ENCODE measurements around the gene SNX21. TPM values are rescaled to one million over a fixed set of nuclear protein-coding genes. Genes with fewer than 3 reads are reported as not detected.

The SNX21 gene
- total and polyA plus RNA-seq, 5 donors = 23.5 to 30.7 (median 26.7) TPM

- 51% methylated on average over 14 of the region's 14 CpGs for WGBS
- Histone ChIP-seq H3K4me3 (ENCODE audit: low read length) (peak overlapping the region; percentile 50), H3K4me1 (ENCODE audit: control insufficient read depth, insufficient read depth, low read length) (peaks cover 4% of the 10 kb centered on the region), H3K9me3 (ENCODE audit: control insufficient read depth, low read length) (no peaks in the 10 kb centered on the region), H3K27ac (ENCODE audit: low read length) (peak overlapping the region; percentile 85), H3K27me3 (ENCODE audit: control insufficient read depth, insufficient read depth) (no peaks in the 10 kb centered on the region)
- no peak for ATAC-seq
- peak; percentile 36 to 72 (median 61) for DNase-seq
- intact Hi-C loops (cut with DNase I) = loop anchor here in 1 of 4 donors (10.0 kb wide), 1 partner anchor 100 kb away; the partner anchor contains the start of gene PCIF1
Observed at GRCh38 chr20:45834797-45835161, 1.2 kb downstream of the SNX21 start.

- 44% methylated on average over 3 of the region's 3 CpGs for whole genome bisulfite sequencing
- DNase-seq (no peak), ATAC-seq (no peak)
Observed at GRCh38 chr20:45835329-45835765, 1.7 kb downstream of the SNX21 start.

GRCh38 chr20:45835825-45836224, 2.2 kb downstream of the SNX21 start:
- Histone ChIP-seq H3K4me3 (ENCODE audit: low read length) (peak overlapping the region; percentile 50), H3K4me1 (ENCODE audit: control insufficient read depth, insufficient read depth, low read length) (peaks cover 4% of the 10 kb centered on the region), H3K9me3 (ENCODE audit: control insufficient read depth, low read length) (no peaks in the 10 kb centered on the region), H3K27me3 (ENCODE audit: control insufficient read depth, insufficient read depth) (no peaks in the 10 kb centered on the region), H3K27ac (ENCODE audit: low read length) (peak overlapping the region; percentile 85)
- ATAC-seq = peak; percentile 38 to 48
- intact Hi-C loops (cut with DNase I) = loop anchor here in 1 of 4 donors (10.0 kb wide), 1 partner anchor 99 kb away; the partner anchor contains the start of gene PCIF1
- peak; percentile 83 to 87 (median 85) for DNase-seq
- WGBS = 74% methylated on average over 5 of the region's 5 CpGs

More at GRCh38 chr20:45835329-45835765, 1.7 kb downstream of the SNX21 start:
- Histone ChIP-seq H3K27me3 (ENCODE audit: control insufficient read depth, insufficient read depth) (no peaks in the 10 kb centered on the region), H3K9me3 (ENCODE audit: control insufficient read depth, low read length) (no peaks in the 10 kb centered on the region), H3K4me3 (ENCODE audit: low read length) (peak overlapping the region; percentile 50), H3K4me1 (ENCODE audit: control insufficient read depth, insufficient read depth, low read length) (peaks cover 4% of the 10 kb centered on the region), H3K27ac (ENCODE audit: low read length) (peak overlapping the region; percentile 85)
- intact Hi-C loops (cut with DNase I) = loop anchor here in 1 of 4 donors (10.0 kb wide), 1 partner anchor 99 kb away; the partner anchor contains the start of gene PCIF1

- Histone ChIP-seq H3K4me3 (ENCODE audit: low read length) (no peak overlapping the region), H3K9me3 (ENCODE audit: control insufficient read depth, low read length) (no peaks in the 10 kb centered on the region), H3K4me1 (ENCODE audit: control insufficient read depth, insufficient read depth, low read length) (peaks cover 4% of the 10 kb centered on the region), H3K27ac (ENCODE audit: low read length) (peak overlapping the region; percentile 44), H3K27me3 (ENCODE audit: control insufficient read depth, insufficient read depth) (no peaks in the 10 kb centered on the region)
- intact Hi-C loops (cut with DNase I) = loop anchor here in 1 of 4 donors (10.0 kb wide), 1 partner anchor 98 kb away; the partner anchor contains the start of gene PCIF1
- DNase-seq = no peak
- WGBS = 14% methylated on average over 1 of the region's 1 CpG
- no peak for ATAC-seq
Observed at GRCh38 chr20:45836841-45837240, 3.2 kb downstream of the SNX21 start.

- H3K4me3 ChIP-seq (ENCODE audit: low read length) = no peak overlapping the region
- H3K9me3 ChIP-seq (ENCODE audit: control insufficient read depth, low read length) = no peaks in the 10 kb centered on the region
- peak in 1 of 2 donors; percentile 3 for ATAC-seq
- WGBS = 88% methylated on average over 25 of the region's 25 CpGs
- DNase-seq = peak in 2 of 3 donors; percentile 26 to 61
- intact Hi-C loops (cut with DNase I) = no loop called here
- H3K27me3 ChIP-seq (ENCODE audit: control insufficient read depth, insufficient read depth) = no peaks in the 10 kb centered on the region
- no peak overlapping the region for H3K27ac ChIP-seq (ENCODE audit: low read length)
- H3K4me1 ChIP-seq (ENCODE audit: control insufficient read depth, insufficient read depth, low read length) = peaks cover 4% of the 10 kb centered on the region
Observed at GRCh38 chr20:45840700-45841198, 7.2 kb downstream of the SNX21 start.

GRCh38 chr20:45841407-45842129, 8.0 kb downstream of the SNX21 start:
- DNase-seq (peak in 1 of 3 donors; percentile 56), ATAC-seq (peak; percentile 27 to 28)
- H3K4me3 ChIP-seq (ENCODE audit: low read length) = no peak overlapping the region
- H3K27me3 ChIP-seq (ENCODE audit: control insufficient read depth, insufficient read depth) = no peaks in the 10 kb centered on the region
- H3K27ac ChIP-seq (ENCODE audit: low read length) = no peak overlapping the region
- WGBS = 88% methylated on average over 10 of the region's 10 CpGs
- no peaks in the 10 kb centered on the region for H3K9me3 ChIP-seq (ENCODE audit: control insufficient read depth, low read length)
- intact Hi-C loops (cut with DNase I) = no loop called here
- H3K4me1 ChIP-seq (ENCODE audit: control insufficient read depth, insufficient read depth, low read length) = peaks cover 4% of the 10 kb centered on the region

- DNase-seq (peak in 1 of 3 donors; percentile 29), ATAC-seq (peak; percentile 24 to 27)
- Histone ChIP-seq H3K4me3 (ENCODE audit: low read length) (no peak overlapping the region), H3K9me3 (ENCODE audit: control insufficient read depth, low read length) (no peaks in the 10 kb centered on the region), H3K27ac (ENCODE audit: low read length) (peak overlapping the region; percentile 43), H3K4me1 (ENCODE audit: control insufficient read depth, insufficient read depth, low read length) (peaks cover 4% of the 10 kb centered on the region), H3K27me3 (ENCODE audit: control insufficient read depth, insufficient read depth) (no peaks in the 10 kb centered on the region)
- 32% methylated on average over 5 of the region's 5 CpGs for WGBS
- intact Hi-C loops (cut with DNase I) = no loop called here
Observed at GRCh38 chr20:45842169-45842812, 8.7 kb downstream of the SNX21 start.

GRCh38 chr20:45843506-45843905, 9.9 kb downstream of the SNX21 start:
- WGBS = 93% methylated on average over 14 of the region's 14 CpGs
- Histone ChIP-seq H3K27me3 (ENCODE audit: control insufficient read depth, insufficient read depth) (no peaks in the 10 kb centered on the region), H3K27ac (ENCODE audit: low read length) (no peak overlapping the region), H3K9me3 (ENCODE audit: control insufficient read depth, low read length) (no peaks in the 10 kb centered on the region), H3K4me3 (ENCODE audit: low read length) (no peak overlapping the region), H3K4me1 (ENCODE audit: control insufficient read depth, insufficient read depth, low read length) (peaks cover 4% of the 10 kb centered on the region)
- DNase-seq = peak in 1 of 3 donors; percentile 48
- intact Hi-C loops (cut with DNase I) = no loop called here
- peak in 1 of 2 donors; percentile 21 for ATAC-seq

- no peaks in the 10 kb centered on the region for H3K9me3 ChIP-seq (ENCODE audit: control insufficient read depth, low read length)
- intact Hi-C loops (cut with DNase I) = no loop called here
- peaks cover 4% of the 10 kb centered on the region for H3K4me1 ChIP-seq (ENCODE audit: control insufficient read depth, insufficient read depth, low read length)
- H3K27me3 ChIP-seq (ENCODE audit: control insufficient read depth, insufficient read depth) = no peaks in the 10 kb centered on the region
- H3K27ac ChIP-seq (ENCODE audit: low read length) = no peak overlapping the region
- ATAC-seq = no peak
- no peak for DNase-seq
- no peak overlapping the region for H3K4me3 ChIP-seq (ENCODE audit: low read length)
Observed at GRCh38 chr20:45845452-45845851, 11.9 kb downstream of the SNX21 start.

GRCh38 chr20:45848421-45848820, 14.8 kb downstream of the SNX21 start:
- no peaks in the 10 kb centered on the region for H3K9me3 ChIP-seq (ENCODE audit: control insufficient read depth, low read length)
- ATAC-seq (no peak), DNase-seq (peak in 1 of 3 donors; percentile 17)
- intact Hi-C loops (cut with DNase I) = no loop called here
- no peak overlapping the region for H3K4me3 ChIP-seq (ENCODE audit: low read length)
- 94% methylated on average over 8 of the region's 8 CpGs for WGBS
- H3K27ac ChIP-seq (ENCODE audit: low read length) = no peak overlapping the region
- H3K4me1 ChIP-seq (ENCODE audit: control insufficient read depth, insufficient read depth, low read length) = no peaks in the 10 kb centered on the region
- H3K27me3 ChIP-seq (ENCODE audit: control insufficient read depth, insufficient read depth) = no peaks in the 10 kb centered on the region

Measured in right cardiac atrium (tissue), 5 donors.